ENCODE data around the gene MARCKS.
"Not testable (repeated sequence)": the region's sequence is repeated elsewhere in the genome, so short reads cannot be mapped to it uniquely, and the experiment has no call there.

Gene MARCKS

GRCh38 chr6:113884011-113884410 is 26.9 kb downstream of the MARCKS start:
- peak; percentile 14 for DNase-seq (ENCODE audit: low read depth)

GRCh38 chr6:113886512-113886911 is 29.4 kb downstream of the MARCKS start:
- no peak for DNase-seq (ENCODE audit: low read depth)

DNA sequence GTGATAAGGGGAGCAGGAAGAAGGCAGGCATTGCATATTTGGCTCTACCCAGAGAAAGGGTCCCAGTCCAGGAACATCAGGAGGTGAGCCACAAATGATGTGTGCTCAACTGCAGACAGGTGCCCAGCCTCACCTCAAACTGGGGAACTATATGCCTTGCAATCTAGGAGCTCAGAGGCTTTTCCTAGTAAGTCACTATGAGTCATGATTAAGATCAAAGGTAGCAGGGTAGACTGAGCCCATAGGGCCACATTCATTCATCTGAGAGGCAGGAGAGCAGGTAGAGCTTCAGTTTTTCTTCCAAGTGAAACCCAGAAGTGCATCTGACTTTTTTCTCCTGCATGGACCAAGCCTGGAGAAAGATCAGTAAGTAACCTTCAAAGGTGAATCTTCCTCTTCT is 31.3 kb downstream of the MARCKS start:
- no peak for DNase-seq (ENCODE audit: low read depth)

GRCh38 chr6:113888956-113889630 is 31.9 kb downstream of the MARCKS start:
- peak; percentile 20 for DNase-seq (ENCODE audit: low read depth)

DNA sequence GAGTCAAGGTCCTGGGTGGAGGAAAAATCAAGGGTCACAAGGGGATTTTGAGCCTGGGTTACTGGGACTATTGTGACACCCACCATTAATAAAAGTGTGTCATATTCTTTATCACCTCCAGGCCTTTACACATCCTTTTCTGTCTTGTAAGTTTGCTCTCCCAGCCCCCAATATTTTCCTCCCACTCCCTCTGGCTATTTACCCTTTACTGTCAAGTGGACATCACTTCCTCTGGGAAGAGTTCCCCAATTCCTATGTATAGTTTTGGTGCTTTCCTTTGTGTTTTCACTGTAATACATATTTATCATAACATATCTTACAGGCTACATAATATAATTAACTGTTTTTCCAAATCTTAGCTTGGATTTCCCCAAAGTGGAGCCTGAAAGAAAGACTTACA is 36.3 kb downstream of the MARCKS start:
- no peak for DNase-seq (ENCODE audit: low read depth)

GRCh38 chr6:113893866-113894265 is 36.7 kb downstream of the MARCKS start:
- peak; percentile 22 for DNase-seq (ENCODE audit: low read depth)

GRCh38 chr6:113894712-113895674 is 37.8 kb downstream of the MARCKS start:
- DNase-seq (ENCODE audit: low read depth) = no peak

DNA sequence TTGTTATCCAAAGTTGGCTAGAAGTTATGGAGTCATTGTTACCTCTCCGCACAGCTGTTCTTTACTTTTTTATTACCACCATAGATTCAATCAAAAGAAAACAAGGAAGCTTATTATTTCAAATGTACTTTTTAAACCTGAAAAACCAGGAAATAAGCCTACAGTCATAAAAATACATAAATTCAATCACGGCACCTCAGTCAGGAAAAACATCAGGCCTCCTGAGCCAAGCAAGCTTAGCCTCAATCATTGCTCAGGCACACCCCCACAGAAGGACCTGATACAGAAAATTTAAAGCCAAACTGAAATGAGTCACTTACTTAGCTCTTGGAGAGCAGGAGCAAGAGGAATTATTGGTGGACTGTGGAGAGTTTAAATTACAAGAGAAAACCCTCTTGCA is 44.3 kb downstream of the MARCKS start:
- peak; percentile 6 for DNase-seq (ENCODE audit: low read depth)

DNA sequence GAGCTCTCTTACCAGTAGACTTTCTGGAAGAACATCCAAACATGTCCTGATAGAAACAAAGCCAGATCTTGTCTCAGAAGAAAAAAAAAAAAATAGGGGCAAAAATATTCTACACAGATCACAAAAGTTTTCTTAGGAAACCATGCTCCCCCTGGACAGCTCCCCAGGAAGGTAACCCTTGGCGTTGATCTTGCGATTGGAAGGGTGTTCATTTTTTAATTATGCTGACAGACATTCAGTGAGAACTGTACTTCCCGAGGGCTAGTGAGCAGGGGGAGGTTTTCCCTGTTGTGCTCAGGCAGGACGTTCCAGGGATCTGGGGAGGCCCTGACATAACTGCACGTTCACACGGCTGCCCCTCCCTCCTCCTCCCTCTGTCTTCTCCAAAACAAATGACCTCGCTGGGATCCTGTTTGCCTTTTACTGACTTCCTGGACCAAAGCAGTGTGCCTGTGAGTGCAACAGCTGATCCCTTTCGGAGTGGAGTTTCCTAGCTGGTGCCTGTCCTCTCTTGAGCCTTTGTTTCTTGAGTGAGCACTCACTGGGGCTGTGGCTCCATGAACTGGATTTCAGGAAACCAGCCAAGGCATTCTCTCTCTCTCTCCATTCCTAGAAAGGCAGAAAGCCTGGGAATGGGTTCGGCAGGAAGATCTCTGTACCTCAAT is 46.7 kb downstream of the MARCKS start:
- no peak for DNase-seq (ENCODE audit: low read depth)

DNA sequence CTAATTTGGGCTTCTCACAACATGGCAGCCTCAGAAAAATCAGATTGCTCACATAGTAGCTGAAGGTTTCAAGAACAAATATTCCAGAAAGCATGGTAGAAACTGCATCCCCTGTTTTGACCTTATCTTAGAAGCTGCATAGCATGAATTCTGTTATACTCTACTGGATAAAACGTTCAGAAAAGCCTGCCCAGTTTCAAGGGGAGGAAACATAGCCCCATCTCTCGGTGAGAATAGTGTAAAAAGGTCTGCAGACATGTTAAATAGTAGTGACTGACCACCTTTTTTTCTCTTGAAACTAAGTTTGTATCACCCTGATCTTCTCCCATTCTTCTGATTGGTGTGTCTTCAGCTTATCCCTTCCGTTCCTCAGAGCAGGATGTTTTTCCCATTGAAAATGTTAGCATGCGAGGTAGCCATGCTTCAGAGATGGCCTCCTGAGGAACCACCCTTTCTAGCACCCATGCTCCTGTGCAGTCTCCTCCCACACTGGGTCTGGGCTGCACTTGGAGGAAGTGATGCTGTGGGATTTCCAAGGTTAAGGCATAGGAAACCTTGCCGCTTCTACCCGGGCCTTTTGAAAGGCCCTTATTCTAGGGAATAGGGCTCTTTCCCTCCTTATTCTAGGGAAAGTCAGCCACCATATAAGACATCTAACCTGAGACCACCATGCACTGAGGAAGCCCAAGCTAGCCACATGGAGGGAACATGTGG is 50.1 kb downstream of the MARCKS start:
- no peak for DNase-seq (ENCODE audit: low read depth)

DNA sequence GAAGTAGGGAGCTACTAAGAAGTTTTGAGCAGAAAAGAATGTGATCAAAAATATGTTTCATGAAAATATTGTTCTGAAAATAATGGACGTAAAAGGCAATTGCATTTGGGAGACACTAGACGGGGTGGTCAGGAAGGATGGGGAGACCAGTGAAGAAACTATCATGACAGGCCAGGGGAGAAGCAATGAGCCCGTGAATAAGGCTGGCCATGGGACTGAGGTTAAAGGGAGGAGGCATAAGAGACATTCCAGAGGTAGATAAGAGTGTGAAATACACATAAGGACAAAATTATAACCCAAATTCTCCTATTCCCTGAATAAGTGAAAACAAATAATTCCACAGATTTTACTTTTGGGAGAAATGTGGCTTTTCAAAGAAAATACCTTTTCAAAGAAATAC is 51.7 kb downstream of the MARCKS start:
- DNase-seq (ENCODE audit: low read depth) = no peak

DNA sequence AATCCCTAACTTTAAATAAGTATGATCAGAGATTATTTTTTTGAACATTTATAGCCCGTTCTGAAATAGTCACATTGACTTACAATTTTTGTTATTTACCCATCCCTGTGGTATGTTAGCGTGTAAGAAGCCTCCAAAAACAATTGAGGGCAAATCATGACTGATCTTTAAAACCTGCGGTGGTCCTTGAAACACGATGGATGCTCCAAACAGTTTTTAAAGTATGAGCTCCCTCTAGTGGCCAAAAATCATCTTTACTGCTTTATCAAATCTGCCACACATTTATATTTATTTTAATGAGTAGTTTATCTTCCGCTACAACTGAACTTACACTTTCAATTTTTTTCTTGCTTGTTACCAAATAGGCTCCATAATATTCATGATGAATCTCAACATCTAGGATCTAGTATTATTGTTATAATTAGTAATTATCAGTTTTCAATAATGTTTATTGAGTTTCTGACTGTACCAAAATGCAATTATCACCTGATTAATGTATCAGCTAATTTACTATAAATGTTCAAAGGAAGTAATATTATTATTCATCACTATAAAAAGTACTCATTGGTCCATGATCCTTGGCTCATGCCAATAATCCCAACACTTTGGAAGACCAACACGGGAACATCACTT is 52.2 kb downstream of the MARCKS start:
- peak; percentile 48 for DNase-seq (ENCODE audit: low read depth)

DNA sequence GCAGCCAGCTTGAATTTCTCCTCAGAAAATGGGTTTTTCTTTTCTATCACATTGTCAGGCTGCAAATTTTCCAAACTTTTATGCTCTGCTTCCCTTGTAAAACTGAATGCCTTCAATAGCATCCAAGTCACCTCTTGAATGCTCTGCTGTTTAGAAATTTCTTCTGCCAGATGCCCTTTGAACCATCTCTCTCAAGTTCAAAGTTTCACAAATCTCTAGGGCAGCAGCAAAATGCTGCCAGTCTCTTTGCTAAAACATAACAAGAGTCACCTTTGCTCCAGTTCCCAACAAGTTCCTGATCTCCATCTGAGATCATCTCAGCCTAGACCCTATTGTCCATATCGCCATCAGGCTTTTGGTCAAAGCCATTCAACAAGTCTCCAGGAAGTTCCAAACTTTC is 53.1 kb downstream of the MARCKS start:
- not testable (repeated sequence) for DNase-seq (ENCODE audit: low read depth)

Data from fibroblast of gingiva (primary cell).